NCI-H2107 (cell line): ENCODE results near the gene RIPOR3.
"Not testable (repeated sequence)": the region's sequence is repeated elsewhere in the genome, so short reads cannot be mapped to it uniquely, and the experiment has no call there.

Experiments
- DNase-seq: peaks from one replicate; lab custom pipeline; 2025; lab: John Stamatoyannopoulos, UW

RIPOR3 gene

DNA sequence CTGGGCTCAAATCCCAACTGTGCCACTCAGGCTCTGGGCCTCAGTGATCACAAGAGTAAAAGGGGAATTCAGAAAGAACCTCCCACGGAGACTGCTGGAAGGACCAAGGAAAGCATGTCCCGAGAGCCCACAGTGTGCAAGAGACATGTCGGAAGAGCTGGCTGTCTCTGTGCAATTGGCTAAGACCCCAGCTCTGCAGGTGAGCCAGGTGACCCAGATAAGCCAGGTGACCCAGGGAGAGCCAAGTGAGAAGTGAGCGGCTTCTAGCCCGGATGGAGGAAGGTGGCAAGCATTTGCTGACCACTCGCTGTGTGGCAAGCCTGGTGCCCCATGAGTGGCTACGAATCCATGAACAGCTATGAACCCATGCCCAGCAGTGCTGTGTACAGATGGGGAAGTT is 59.1 kb downstream of the RIPOR3 start:
- DNase-seq: no peak

- DNase-seq: no peak
These were observed 60.6 kb downstream of the RIPOR3 start for GRCh38 chr20:50630578-50631263.

DNA sequence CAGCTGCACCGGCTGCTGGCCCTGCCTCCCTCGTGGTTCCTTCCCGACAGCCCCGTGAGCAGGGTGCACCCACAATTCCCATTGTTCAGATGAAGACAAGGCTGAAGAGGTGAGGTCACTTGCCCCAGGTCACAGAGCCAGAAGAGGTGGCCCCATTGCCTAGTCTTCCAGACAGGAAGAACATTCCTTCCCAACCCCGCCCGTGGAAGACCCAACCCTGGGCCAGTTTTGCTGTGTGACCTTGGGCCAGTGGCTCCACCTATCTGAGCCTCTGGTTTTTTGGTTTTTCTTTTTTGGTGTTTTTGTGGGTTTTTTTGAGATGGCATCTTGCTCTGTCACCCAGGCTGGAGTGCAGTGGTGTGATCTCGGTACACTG is 61.7 kb downstream of the RIPOR3 start:
- DNase-seq: no peak

DNA sequence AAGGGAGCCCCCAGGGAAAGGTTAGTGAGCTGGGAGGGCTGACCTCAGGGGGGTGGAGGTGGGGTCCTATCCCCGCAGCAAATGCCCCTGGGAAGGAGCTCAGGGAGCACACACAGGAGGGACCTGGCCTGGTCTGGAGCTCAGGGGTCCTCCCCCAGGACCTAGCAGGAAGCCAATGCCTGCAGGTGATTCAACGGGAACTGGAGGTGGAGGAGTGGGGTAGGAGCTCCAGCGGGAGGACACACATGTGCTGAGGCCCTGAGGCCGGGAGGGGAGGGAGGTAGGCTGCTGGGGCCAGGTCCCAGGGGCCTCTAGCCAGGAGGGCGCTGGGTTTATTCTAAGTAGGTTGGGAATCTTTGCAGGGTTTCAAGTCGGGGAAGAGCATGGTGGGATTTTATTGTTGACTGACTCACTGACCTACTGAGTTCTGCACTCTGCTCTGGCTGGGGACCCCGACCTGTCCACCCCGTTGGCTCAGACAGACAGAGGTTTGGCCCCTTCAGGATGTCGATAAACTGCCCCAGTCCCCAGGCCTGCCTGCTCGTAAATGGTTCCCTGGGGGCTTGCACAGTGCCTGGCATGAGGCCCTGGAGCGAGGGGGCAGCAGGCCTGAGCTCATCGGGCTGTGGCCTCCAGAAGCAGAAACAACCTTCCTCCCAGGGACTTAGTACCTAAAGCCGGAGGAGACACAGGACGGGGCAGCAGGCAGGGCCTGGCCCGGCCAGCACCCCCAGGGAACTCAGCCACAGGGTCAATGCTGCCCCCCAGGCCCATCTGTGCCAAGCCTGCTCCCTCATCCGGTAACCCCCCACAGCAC is 62.3 kb downstream of the RIPOR3 start:
- no peak for DNase-seq

DNA sequence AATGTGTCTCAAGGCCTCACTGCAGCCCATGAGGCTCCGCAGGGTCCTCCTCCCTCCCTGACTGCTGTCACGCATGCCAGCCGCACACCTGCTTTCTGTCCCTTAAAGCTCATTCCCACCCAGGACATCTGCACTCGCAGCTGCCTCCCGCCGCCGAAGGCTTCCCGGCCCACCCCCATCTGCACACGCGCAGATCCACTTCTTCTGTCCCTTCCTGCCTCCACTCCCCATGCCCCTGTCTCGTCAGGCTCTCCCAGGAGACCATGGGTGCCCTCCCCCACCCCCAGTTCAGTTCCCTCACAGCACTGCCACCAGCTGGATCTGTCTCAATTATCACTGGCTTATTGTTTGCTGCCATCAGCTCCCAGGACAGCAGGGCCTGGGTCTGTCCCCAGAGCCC is 63.0 kb downstream of the RIPOR3 start:
- DNase-seq: peak; percentile 11

GRCh38 chr20:50627747-50628146 is 63.6 kb downstream of the RIPOR3 start:
- DNase-seq: no peak

- peak; percentile 76 for DNase-seq
These were observed 65.2 kb downstream of the RIPOR3 start for GRCh38 chr20:50625986-50626677.

GRCh38 chr20:50624351-50625016 is 66.9 kb downstream of the RIPOR3 start:
- peak; percentile 42 for DNase-seq

- no peak for DNase-seq
These were observed 70.2 kb downstream of the RIPOR3 start for GRCh38 chr20:50621068-50621665.

DNA sequence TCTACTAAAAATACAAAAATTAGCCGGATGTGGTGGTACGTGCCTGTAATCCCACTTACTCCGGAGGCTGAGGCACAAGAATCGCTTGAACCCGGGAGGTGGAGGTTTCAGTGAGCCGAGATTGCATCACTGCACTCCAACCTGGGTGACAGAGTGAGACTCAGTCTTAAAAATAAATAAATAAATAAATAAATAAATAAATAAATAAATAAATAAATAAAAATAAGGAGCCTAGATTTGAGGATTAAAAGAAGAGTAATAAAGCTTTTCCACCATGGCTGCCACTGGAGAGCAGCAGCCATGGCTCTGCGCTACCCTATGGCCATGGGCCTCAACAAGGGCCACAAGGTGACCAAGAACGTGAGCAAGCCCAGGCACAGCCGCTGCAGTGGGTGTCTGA is 70.9 kb downstream of the RIPOR3 start:
- DNase-seq: not testable (repeated sequence)

DNA sequence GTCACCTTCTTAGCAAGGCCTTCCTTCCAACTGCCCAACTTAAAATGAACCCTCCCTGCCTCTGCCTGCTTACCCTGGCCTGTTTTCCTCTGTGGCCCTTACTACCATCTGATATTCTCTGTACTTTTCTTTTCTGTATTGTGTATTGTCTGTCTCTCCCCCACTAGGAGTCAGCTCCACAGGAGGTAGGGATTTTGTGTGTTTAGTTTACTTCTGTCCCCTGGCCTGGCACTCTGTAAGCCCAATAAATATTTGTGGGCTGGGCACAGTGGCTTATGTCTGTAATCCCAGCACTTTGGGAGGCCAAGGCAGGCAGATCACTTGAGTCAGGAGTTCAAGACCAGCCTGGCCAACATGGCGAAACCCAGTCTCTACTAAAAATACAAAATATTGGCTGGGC is 72.8 kb downstream of the RIPOR3 start:
- DNase-seq: no peak

DNA sequence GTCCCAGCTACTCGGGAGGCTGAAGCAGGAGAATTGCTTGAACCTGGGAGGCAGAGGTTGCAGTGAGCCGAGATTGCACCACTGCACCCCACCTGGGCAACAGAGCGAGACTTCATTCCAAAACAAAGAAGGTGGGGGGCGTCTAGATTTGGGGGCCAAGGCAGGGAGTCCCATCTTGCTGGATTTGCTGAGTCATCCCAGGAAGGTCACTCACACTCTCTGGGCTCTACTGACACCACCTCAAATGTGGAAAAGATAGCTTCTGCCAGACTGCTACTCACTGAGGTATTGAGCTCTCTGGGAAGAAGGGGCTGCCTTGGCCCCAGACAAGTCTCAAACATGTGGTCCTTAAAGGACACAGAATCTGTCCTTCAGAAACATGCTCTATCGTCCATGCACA is 74.3 kb downstream of the RIPOR3 start:
- DNase-seq: no peak

GRCh38 chr20:50615407-50615806 is 75.9 kb downstream of the RIPOR3 start:
- DNase-seq: no peak

- no peak for DNase-seq
These were observed 77.7 kb downstream of the RIPOR3 start for GRCh38 chr20:50613438-50614169.

GRCh38 chr20:50611128-50611810 is 80.1 kb downstream of the RIPOR3 start:
- DNase-seq: no peak

DNA sequence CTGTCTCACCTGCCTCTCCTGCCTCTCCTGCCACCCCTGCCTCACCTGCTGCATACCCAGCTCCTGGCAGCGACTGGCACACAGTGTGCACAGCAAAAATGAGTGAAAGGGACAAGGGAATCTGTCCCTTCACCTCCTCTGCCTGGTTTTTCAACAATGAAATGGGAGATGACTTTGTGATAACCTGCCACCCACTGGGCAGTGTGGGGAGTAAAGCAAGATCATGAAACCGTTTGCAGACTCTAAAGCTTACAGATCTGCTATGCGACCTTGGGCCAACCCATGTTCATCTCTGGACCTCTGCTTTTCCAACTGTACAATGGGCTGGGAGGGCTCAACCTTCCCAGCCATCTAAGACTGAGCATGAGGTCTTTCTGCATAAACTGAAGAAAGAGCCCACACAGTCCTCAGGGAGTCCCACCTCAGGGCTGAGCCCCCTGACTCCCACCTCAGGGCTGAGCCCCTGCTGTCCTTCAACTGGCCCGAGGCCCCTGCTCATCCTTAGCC is 81.1 kb downstream of the RIPOR3 start:
- no peak for DNase-seq

- DNase-seq: no peak
These were observed 81.8 kb downstream of the RIPOR3 start for GRCh38 chr20:50609438-50609989.

GRCh38 chr20:50608750-50609104 is 82.6 kb downstream of the RIPOR3 start:
- DNase-seq: no peak

DNA sequence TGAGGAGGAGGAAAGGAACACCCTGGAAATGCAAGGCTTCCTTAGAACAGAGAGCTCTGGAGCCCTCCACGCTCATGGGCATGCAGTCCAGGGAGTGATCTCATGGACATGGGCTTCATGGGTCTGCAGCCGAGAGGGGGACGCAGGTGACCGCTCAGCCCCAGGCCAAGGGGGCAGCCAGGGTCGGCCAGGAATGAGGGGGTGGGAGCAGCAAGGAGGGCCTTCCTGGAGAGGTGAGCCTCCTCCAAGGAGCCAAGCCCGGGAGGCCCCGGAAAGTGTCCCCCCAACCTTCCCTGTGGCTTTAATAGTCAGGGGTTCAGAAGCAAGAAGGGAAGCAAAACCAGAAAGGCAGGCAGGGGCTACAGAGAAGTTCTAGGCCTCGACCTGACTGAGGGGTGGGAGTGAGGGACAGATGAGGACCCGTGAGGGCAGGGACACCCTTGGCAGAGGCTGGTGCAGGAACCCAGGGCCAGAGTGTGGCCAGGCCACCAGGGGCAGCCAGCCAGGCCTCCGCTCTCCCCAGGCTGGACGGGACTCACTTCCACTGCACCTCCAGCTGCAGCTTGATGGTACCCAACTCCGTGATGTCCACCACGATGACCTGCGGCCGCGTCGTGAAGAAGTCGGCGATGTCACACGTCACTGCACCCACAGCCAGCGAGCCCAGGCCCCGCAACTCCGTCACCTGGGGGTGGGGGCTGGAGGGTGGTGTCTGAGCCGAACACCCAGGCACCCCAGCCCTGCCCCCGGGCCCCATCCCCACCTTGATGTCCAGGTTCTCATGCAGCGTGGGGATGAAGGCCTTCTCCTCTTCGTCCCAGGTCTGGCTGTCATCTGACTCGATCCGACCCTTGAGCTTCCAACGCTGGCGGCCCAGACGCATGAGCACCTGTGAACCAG is 83.2 kb downstream of the RIPOR3 start:
- no peak for DNase-seq
